ENCODE measurements around the gene PRMT2.

DNA sequence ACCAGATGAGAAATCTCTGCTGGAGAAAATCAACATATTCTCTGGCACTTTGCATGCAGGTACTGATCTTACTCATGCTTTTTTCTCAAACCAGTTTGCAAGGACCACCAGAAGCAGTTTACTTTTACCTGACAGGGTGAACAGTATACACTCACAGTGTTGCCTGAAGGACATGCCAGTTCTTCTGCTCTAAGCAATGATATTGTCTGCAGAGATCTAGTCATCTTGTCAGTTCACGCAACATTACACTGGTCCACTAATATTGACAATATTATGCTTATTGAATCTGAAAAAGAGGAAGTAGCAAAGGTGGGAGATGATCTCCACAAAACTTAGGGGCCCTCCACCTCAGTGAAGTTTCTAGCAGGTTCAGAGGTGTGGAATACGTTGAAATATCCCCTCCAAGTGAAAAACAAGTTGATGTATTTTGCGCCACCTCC, 26.8 kb upstream of the PRMT2 start:
- TF ChIP-seq, protein P1, sequence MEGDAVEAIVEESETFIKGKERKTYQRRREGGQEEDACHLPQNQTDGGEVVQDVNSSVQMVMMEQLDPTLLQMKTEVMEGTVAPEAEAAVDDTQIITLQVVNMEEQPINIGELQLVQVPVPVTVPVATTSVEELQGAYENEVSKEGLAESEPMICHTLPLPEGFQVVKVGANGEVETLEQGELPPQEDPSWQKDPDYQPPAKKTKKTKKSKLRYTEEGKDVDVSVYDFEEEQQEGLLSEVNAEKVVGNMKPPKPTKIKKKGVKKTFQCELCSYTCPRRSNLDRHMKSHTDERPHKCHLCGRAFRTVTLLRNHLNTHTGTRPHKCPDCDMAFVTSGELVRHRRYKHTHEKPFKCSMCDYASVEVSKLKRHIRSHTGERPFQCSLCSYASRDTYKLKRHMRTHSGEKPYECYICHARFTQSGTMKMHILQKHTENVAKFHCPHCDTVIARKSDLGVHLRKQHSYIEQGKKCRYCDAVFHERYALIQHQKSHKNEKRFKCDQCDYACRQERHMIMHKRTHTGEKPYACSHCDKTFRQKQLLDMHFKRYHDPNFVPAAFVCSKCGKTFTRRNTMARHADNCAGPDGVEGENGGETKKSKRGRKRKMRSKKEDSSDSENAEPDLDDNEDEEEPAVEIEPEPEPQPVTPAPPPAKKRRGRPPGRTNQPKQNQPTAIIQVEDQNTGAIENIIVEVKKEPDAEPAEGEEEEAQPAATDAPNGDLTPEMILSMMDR (IDR thresholded peaks at IDR 0.05; ENCODE audit: insufficient read depth, low read length, poor library complexity, severe bottlenecking): no peak
- no peak for TF ChIP-seq EZH2phosphoT487 (conservative IDR thresholded peaks at IDR 0.05; ENCODE audit: low read length)

Measured in SU-DHL-6 (cell line).